Panc1 (cell line): ENCODE results near the gene ZFX. TPM values are rescaled to one million over a fixed set of nuclear protein-coding genes. Genes with fewer than 3 reads are reported as not detected.

Experiments
- ATAC-seq: fragments of 200-7000 bp; cut with Tn5 transposase; 2 replicates; pipeline ENCODE4 v1.9.1; 2020; ENCODE audit warnings: mild to moderate bottlenecking, moderate library complexity
- BruUV-seq: library from RNA; stranded (reverse); fragments of 400-500 nt; replicated peaks from 2 replicates; lab custom pipeline; 2021; lab: Mats Ljungman, UMichigan
- CTCF ChIA-PET: fragments of 300-600 bp; sonication (Branson Sonifier 250); formaldehyde crosslinking; loops from one replicate; lab custom pipeline; 2022; ENCODE audit warnings: antibody characterized with exemption; lab: Charles Lee
- POLR2A ChIA-PET: fragments of 300-600 bp; sonication (Branson Sonifier 250); formaldehyde crosslinking; loops from one replicate; lab custom pipeline; 2022; ENCODE audit warnings: antibody characterized with exemption; lab: Charles Lee
- DNase-seq: peaks from one replicate; pipeline ENCODE4 v3.0.0-alpha.2; 2010; ENCODE audit warnings: low read depth, low spot score
- H3K27ac ChIP-seq: 2 replicates; pipeline ENCODE4 v1.5.1; 2011; ENCODE audit warnings: mild to moderate bottlenecking, low read length, inconsistent platforms
- H3K27me3 ChIP-seq: fragments of 200-500 bp; sonication (Bioruptor generic); 2 replicates; pipeline ENCODE4 v1.6.0; 2014; ENCODE audit warnings: low read length, inconsistent platforms; ENCODE audit not compliant: control insufficient read depth, insufficient read depth
- H3K36me3 ChIP-seq: fragments of 200-500 bp; sonication (Bioruptor generic); 2 replicates; pipeline ENCODE4 v1.5.1; 2014; ENCODE audit warnings: inconsistent platforms, mild to moderate bottlenecking, low read length, moderate library complexity; ENCODE audit not compliant: control insufficient read depth, insufficient read depth
- H3K4me1 ChIP-seq: 2 replicates; pipeline ENCODE4 v1.5.1; 2011; ENCODE audit warnings: inconsistent platforms, mild to moderate bottlenecking, low read length, moderate library complexity; ENCODE audit not compliant: control insufficient read depth, insufficient read depth
- H3K4me3 ChIP-seq, 2 experiments: 2 replicates each; pipeline ENCODE4 v1.5.1; 2011 to 2012; ENCODE audit warnings: low read depth in 2 of 2, low read length in 2 of 2, mild to moderate bottlenecking in 2 of 2, inconsistent platforms in 1 of 2, moderate library complexity in 1 of 2
- H3K9me3 ChIP-seq: fragments of 200-500 bp; sonication (Bioruptor generic); 2 replicates; pipeline ENCODE4 v1.5.1; 2014; ENCODE audit warnings: low read depth, mild to moderate bottlenecking, inconsistent platforms, low read length, moderate library complexity; ENCODE audit not compliant: control insufficient read depth, insufficient read depth
- CTCF ChIP-seq: fragments of 450-650 bp; IDR thresholded peaks from 2 replicates; pipeline ENCODE4 v1.5.1; 2017; ENCODE audit warnings: mild to moderate bottlenecking
- POLR2AphosphoS5 ChIP-seq: IDR thresholded peaks from 2 replicates; pipeline ENCODE4 v1.6.1; 2012; ENCODE audit warnings: mild to moderate bottlenecking, low read depth, low read length, moderate library complexity
- SIN3A ChIP-seq: IDR thresholded peaks from 2 replicates; pipeline ENCODE4 v1.6.1; 2012; ENCODE audit warnings: low read depth, mild to moderate bottlenecking, low read length, moderate library complexity, borderline replicate concordance; ENCODE audit not compliant: insufficient read depth
- TCF7L2 ChIP-seq: IDR thresholded peaks from 2 replicates; pipeline ENCODE4 v1.6.1; 2011; ENCODE audit warnings: mild to moderate bottlenecking, low read depth, low read length, inconsistent platforms
- in situ Hi-C: cut with HindIII; loops from 2 replicates; pipeline ENCODE4 v1.10.0; 2016; ENCODE audit warnings: low sequenced_read_pairs, low pct_unique_long_range_greater_than_20kb
- intact Hi-C: fragments of 100-400 bp; cut with micrococcal nuclease; formaldehyde crosslinking; loops from one replicate; pipeline ENCODE4 v1.10.0; 2022; ENCODE audit not compliant: unreplicated experiment
- total RNA-seq: library from RNA; stranded (reverse); gene quantifications from one replicate; pipeline ENCODE4 v1.2.1, GENCODE V29; 2021; ENCODE audit not compliant: unreplicated experiment
- TF ChIP-seq, protein P1 (sequence below), 2 experiments: IDR thresholded peaks; 2 replicates each; pipeline ENCODE4 v1.6.1; 2011 to 2012; ENCODE audit warnings: low read depth in 2 of 2, control low read depth in 1 of 2, low read length in 1 of 2, mild to moderate bottlenecking in 1 of 2, moderate library complexity in 1 of 2; ENCODE audit not compliant: insufficient read depth in 1 of 2

The ZFX gene
- total RNA-seq, 1 experiment from 2014 or later: 38.7 TPM

GRCh38 chrX:24243692-24244091 is 94.2 kb downstream of the ZFX start:
- Histone ChIP-seq H3K4me3 (no peak overlapping the region), H3K36me3 (no peaks in the 10 kb centered on the region), H3K27ac (no peak overlapping the region), H3K4me1 (no peaks in the 10 kb centered on the region; the same call in 1 of the 2 replicates), H3K27me3 (no peaks in the 10 kb centered on the region), H3K9me3 (no peaks in the 10 kb centered on the region)
- ATAC-seq (no peak), DNase-seq (no peak)
- no TSS peak for BruUV-seq
- TF ChIP-seq, protein P1, sequence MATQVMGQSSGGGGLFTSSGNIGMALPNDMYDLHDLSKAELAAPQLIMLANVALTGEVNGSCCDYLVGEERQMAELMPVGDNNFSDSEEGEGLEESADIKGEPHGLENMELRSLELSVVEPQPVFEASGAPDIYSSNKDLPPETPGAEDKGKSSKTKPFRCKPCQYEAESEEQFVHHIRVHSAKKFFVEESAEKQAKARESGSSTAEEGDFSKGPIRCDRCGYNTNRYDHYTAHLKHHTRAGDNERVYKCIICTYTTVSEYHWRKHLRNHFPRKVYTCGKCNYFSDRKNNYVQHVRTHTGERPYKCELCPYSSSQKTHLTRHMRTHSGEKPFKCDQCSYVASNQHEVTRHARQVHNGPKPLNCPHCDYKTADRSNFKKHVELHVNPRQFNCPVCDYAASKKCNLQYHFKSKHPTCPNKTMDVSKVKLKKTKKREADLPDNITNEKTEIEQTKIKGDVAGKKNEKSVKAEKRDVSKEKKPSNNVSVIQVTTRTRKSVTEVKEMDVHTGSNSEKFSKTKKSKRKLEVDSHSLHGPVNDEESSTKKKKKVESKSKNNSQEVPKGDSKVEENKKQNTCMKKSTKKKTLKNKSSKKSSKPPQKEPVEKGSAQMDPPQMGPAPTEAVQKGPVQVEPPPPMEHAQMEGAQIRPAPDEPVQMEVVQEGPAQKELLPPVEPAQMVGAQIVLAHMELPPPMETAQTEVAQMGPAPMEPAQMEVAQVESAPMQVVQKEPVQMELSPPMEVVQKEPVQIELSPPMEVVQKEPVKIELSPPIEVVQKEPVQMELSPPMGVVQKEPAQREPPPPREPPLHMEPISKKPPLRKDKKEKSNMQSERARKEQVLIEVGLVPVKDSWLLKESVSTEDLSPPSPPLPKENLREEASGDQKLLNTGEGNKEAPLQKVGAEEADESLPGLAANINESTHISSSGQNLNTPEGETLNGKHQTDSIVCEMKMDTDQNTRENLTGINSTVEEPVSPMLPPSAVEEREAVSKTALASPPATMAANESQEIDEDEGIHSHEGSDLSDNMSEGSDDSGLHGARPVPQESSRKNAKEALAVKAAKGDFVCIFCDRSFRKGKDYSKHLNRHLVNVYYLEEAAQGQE (IDR thresholded peaks at IDR 0.05; ENCODE audit: insufficient read depth in 1 of 2, low read depth in 2 of 2, low read length in 1 of 2): no peak
- TF ChIP-seq CTCF (no peak), TCF7L2 (no peak), POLR2AphosphoS5 (no peak), SIN3A (no peak)
- ChIA-PET POLR2A (no interaction called here), CTCF (no interaction called here)
- in situ Hi-C loops: no loop called here
- intact Hi-C loops: loop anchor here (10.0 kb wide), 1 partner anchor 159 kb away; no protein-coding TSS in a partner anchor

- ChIA-PET POLR2A (no interaction called here), CTCF (no interaction called here)
- H3K27ac ChIP-seq: no peak overlapping the region
- intact Hi-C loops: loop anchor here (10.0 kb wide), 1 partner anchor 160 kb away; no protein-coding TSS in a partner anchor
- H3K27me3 ChIP-seq: no peaks in the 10 kb centered on the region
- in situ Hi-C loops: no loop called here
- no TSS peak for BruUV-seq
- DNase-seq (no peak), ATAC-seq (no peak)
- H3K9me3 ChIP-seq: no peaks in the 10 kb centered on the region
- H3K4me1 ChIP-seq: no peaks in the 10 kb centered on the region; the same call in 1 of the 2 replicates
- no peak overlapping the region for H3K4me3 ChIP-seq
- TF ChIP-seq CTCF (no peak), TCF7L2 (no peak), SIN3A (no peak), POLR2AphosphoS5 (no peak)
- TF ChIP-seq, protein P1 (IDR thresholded peaks at IDR 0.05; ENCODE audit: insufficient read depth in 1 of 2, low read depth in 2 of 2, low read length in 1 of 2): no peak
- H3K36me3 ChIP-seq: no peaks in the 10 kb centered on the region
Observed at GRCh38 chrX:24245202-24245601, 95.7 kb downstream of the ZFX start.
